ENCODE measurements around the gene ILK.

Gene ILK

DNA sequence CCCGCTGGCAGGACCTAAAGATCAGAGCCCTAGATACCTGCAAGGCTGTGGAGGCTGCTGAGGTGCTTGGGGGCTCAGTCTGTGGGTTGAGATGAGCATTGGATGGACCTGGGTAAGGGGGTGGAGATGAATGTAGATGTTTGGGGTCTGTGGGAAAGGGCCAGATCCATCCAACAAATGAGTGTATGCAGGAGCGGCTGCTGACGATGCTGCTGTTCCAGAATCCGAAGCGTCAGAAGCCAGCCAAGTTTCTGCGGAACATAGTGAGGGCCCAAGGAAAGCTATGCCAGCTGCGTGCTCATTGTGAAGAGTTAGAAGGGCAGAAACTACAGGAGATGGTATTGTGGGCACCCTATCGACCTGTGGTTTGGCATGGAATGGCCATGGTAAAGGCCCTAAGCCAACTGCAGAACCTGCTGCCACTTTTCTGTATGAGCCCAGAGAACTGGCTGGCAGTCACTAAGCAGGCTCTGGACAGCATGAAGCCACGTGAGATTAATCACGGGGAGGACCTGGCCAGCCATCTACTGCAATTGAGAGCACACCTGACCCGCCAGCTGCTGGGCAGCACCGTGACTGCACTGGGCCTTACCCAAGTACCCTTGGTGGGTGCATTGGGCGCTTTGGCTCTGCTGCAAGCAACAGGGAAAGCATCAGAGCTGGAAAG is 36.7 kb upstream of the ILK start:
- no peaks in the 10 kb centered on the region for H3K9me3 ChIP-seq
- no peak for DNase-seq
- H3K36me3 ChIP-seq: no peaks in the 10 kb centered on the region
- H3K4me3 ChIP-seq (ENCODE audit: low read depth, low read length): no peak overlapping the region
- H3K27me3 ChIP-seq: no peaks in the 10 kb centered on the region
- TF ChIP-seq CTCF (IDR thresholded peaks at IDR 0.05; ENCODE audit: low read depth, low read length): no peak
- peaks cover 3% of the 10 kb centered on the region; the same call in 1 of the 2 replicates for H3K4me1 ChIP-seq

DNA sequence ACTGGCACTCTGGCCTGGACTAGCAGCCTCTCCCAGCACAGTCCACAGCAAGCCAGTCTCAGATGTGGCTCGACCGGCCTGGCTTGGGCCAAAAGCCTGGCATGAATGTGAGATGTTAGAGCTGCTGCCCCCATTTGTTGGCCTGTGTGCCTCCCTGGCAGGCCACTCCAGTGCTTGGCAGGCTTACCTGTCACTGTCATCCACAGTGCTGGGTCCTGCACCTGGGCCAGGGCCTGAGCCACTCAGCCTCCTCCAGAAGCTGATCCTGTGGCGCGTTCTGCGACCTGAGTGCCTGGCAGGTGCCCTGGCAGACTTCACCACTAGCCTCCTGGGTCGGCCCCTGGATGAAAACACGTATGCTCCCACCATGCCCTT is 36.2 kb upstream of the ILK start:
- Histone ChIP-seq H3K9me3 (no peaks in the 10 kb centered on the region), H3K36me3 (no peaks in the 10 kb centered on the region), H3K4me3 (ENCODE audit: low read depth, low read length) (no peak overlapping the region), H3K4me1 (peaks cover 3% of the 10 kb centered on the region; the same call in 1 of the 2 replicates), H3K27me3 (no peaks in the 10 kb centered on the region)
- TF ChIP-seq CTCF (IDR thresholded peaks at IDR 0.05; ENCODE audit: low read depth, low read length): no peak
- DNase-seq: no peak

DNA sequence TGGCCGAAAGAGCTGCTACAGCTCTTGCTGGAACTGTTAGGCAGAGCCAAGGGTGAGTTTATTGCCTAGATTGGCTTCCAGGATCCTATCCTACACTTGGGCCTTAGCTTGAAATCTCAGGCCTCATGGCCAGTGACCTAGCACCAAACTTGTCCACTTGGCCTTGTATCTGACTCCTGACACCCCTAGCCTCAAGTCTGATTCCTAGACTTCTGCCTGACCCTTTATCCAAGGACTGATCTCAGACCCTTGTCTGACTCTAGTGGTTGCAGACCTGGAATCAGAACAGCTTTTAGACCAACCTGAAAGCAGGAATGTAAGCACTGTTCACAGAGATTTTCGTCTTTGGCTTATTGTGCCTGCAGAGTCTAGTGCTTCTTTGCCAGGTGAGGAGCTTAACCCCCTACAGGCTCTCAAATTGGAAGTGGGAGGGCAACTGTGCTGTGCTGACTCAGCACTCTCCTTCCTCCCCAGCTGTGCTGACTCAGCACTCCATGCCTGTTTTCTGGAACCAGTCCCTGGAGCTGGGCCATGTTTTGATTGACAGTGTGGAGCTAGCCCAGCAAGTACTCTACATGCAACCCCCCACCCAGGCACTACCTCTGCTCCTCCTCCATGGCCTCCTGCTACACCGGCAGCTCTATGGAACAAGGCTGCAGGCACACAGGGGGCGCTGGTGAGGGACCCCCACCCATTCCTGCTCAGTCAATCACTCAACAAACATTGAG is 35.2 kb upstream of the ILK start:
- no peaks in the 10 kb centered on the region for H3K36me3 ChIP-seq
- H3K4me3 ChIP-seq (ENCODE audit: low read depth, low read length): no peak overlapping the region
- H3K4me1 ChIP-seq: peaks cover 3% of the 10 kb centered on the region; the same call in 1 of the 2 replicates
- no peak for TF ChIP-seq CTCF (IDR thresholded peaks at IDR 0.05; ENCODE audit: low read depth, low read length)
- DNase-seq: peak; percentile 57
- H3K9me3 ChIP-seq: no peaks in the 10 kb centered on the region
- no peaks in the 10 kb centered on the region for H3K27me3 ChIP-seq

DNA sequence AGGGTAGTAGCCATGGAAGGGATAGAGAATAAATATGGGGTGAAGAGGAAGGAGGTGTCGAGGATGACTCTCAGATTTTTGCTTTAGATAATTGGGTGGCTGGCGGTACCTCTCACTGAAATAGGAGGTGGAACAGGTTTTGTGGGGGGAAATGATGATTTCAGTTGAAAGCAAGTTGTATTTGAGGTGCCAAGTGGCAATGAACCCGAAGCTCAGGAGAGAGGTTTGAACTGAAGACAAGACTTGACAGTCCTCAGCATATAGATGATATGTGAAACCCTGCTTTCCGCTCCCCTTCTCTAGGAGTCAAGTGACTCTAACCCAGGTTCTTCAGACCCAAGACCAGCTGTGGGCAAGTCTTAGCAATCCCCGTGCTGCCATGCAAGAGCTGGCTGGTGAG is 33.9 kb upstream of the ILK start:
- Histone ChIP-seq H3K36me3 (no peaks in the 10 kb centered on the region), H3K4me3 (ENCODE audit: low read depth, low read length) (no peak overlapping the region)
- no peak for TF ChIP-seq CTCF (IDR thresholded peaks at IDR 0.05; ENCODE audit: low read depth, low read length)

DNA sequence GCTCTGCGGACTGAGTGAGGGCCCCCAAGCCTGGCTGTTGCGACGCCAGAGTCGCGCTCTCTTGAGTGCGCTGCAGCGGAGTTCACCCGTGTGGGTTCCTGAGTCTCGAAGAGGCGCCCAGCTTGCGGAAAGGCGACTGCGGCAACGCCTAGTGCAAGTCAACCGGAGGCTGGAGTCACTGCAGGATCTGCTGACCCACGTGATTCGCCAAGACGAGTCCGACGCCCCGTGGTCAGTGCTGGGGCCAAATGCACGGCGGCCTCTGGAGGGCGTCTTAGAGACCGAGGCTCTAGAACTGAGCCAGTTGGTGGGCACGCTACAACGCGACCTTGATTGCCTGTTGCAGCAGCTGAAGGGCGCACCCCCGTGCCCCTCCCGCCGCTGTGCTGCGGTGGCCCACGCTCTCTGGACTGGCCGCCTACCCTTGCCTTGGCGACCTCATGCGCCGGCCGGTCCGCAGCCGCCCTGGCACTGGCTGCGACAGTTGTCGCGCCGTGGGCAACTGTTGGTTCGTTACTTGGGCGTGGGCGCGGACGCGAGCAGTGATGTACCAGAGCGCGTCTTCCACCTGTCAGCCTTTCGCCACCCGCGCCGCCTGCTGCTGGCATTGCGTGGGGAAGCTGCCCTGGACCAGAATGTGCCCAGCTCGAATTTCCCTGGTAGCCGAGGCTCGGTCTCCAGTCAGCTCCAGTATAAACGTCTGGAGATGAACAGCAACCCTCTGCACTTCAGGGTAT is 32.7 kb upstream of the ILK start:
- H3K4me3 ChIP-seq (ENCODE audit: low read depth, low read length): no peak overlapping the region
- no peak for TF ChIP-seq CTCF (IDR thresholded peaks at IDR 0.05; ENCODE audit: low read depth, low read length)
- DNase-seq: no peak
- H3K9me3 ChIP-seq: no peaks in the 10 kb centered on the region
- no peaks in the 10 kb centered on the region for H3K27me3 ChIP-seq
- H3K4me1 ChIP-seq: peaks cover 3% of the 10 kb centered on the region; the same call in 1 of the 2 replicates
- H3K36me3 ChIP-seq: no peaks in the 10 kb centered on the region

More for the DNA sequence above, 33.9 kb upstream of the ILK start:
- Histone ChIP-seq H3K27me3 (no peaks in the 10 kb centered on the region), H3K9me3 (no peaks in the 10 kb centered on the region), H3K4me1 (peaks cover 3% of the 10 kb centered on the region; the same call in 1 of the 2 replicates)
- DNase-seq: no peak
